ENCODE results near the gene RNF227.

Gene RNF227

GRCh38 chr17:7903154-7904103 is 12.7 kb downstream of the RNF227 start:
- TF ChIP-seq CTCF (IDR thresholded peaks at IDR 0.05; ENCODE audit: borderline replicate concordance, insufficient read depth, low read depth, low read length), result no peak
- H3K4me3 ChIP-seq (ENCODE audit: low read depth, low read length), result no peak overlapping the region

GRCh38 chr17:7897773-7898172 is 18.3 kb downstream of the RNF227 start:
- H3K4me3 ChIP-seq (ENCODE audit: low read depth, low read length), result no peak overlapping the region
- no peak for TF ChIP-seq CTCF (IDR thresholded peaks at IDR 0.05; ENCODE audit: borderline replicate concordance, insufficient read depth, low read depth, low read length)

- no peak for TF ChIP-seq CTCF (IDR thresholded peaks at IDR 0.05; ENCODE audit: borderline replicate concordance, insufficient read depth, low read depth, low read length)
- H3K4me3 ChIP-seq (ENCODE audit: low read depth, low read length), result no peak overlapping the region
Measured at GRCh38 chr17:7897090-7897489, 19.0 kb downstream of the RNF227 start.

- no peak for TF ChIP-seq CTCF (IDR thresholded peaks at IDR 0.05; ENCODE audit: borderline replicate concordance, insufficient read depth, low read depth, low read length)
- no peak overlapping the region for H3K4me3 ChIP-seq (ENCODE audit: low read depth, low read length)
Measured at GRCh38 chr17:7894866-7895265, 21.2 kb downstream of the RNF227 start.

GRCh38 chr17:7894226-7894625 is 21.9 kb downstream of the RNF227 start:
- no peak overlapping the region for H3K4me3 ChIP-seq (ENCODE audit: low read depth, low read length)
- no peak for TF ChIP-seq CTCF (IDR thresholded peaks at IDR 0.05; ENCODE audit: borderline replicate concordance, insufficient read depth, low read depth, low read length)

GRCh38 chr17:7893187-7893880 is 22.8 kb downstream of the RNF227 start:
- H3K4me3 ChIP-seq (ENCODE audit: low read depth, low read length), result no peak overlapping the region
- no peak for TF ChIP-seq CTCF (IDR thresholded peaks at IDR 0.05; ENCODE audit: borderline replicate concordance, insufficient read depth, low read depth, low read length)
